HG02970 (cell line): Measurements from ENCODE around the gene OPN4.
"Not testable (repeated sequence)": the region's sequence is repeated elsewhere in the genome, so short reads cannot be mapped to it uniquely, and the experiment has no call there.

ENCODE experiments used
- ATAC-seq: cut with Tn5 transposase; IDR thresholded peaks from one replicate; pipeline ENCODE4 v1.9.1; 2021; ENCODE audit warnings: mild to moderate bottlenecking, moderate library complexity, moderate number of reproducible peaks; ENCODE audit not compliant: unreplicated experiment, low FRiP score

Gene OPN4, protein sequence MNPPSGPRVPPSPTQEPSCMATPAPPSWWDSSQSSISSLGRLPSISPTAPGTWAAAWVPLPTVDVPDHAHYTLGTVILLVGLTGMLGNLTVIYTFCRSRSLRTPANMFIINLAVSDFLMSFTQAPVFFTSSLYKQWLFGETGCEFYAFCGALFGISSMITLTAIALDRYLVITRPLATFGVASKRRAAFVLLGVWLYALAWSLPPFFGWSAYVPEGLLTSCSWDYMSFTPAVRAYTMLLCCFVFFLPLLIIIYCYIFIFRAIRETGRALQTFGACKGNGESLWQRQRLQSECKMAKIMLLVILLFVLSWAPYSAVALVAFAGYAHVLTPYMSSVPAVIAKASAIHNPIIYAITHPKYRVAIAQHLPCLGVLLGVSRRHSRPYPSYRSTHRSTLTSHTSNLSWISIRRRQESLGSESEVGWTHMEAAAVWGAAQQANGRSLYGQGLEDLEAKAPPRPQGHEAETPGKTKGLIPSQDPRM

DNA sequence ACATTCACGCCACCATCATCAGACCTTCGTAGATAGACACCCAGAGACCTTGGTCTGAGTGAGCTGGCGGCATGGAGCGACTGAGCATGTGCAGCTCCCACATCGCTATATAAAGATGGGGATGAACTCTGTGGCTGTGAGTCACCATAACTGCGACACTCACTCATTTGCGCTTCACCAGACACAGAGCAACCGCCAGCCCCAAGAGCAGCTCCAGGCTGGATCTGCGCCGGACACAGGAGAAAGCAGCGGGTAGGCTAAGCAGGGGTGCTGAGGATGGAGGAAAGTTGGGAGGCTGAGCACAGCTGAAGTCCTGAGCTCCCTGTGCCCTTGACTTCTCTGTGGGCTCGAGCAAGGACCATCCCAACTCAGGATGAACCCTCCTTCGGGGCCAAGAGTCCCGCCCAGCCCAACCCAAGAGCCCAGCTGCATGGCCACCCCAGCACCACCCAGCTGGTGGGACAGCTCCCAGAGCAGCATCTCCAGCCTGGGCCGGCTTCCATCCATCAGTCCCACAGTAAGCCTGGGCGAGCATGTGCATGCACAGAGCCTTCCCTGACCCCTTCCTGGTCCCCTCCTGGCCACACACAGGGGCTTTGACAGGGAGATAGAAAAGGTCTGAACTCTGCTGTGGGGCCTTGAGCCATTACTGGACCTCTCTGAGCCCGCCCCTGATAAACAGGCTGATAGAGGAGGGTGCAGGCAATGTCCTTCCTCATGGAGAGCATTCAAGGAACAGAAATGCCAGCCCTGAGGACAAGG, at the start of gene OPN4:
Gene OPN4 (plus strand): TSS at position 137 of the 762 bp plus-strand sequence. CDS start 237 bp downstream, at position 374.
- ATAC-seq = no peak

DNA sequence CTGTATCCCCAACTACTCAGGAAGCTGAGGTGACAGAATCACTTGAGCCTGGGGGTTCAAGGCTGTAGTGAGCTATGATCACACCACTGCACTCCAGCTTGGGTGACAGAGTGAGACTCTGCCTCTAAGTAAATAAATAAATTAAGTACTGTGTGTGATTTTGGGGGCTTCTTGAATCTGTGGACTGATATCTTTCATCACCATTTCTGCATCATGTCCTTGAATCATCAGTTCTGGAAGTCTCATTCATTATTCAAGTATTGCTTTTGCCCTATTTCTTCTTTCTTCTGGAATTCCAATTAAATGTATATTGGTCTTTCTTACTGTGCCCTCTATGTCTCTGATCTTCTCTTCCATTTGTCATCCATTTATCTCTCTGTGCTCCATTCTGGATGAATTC, 46.7 kb upstream of the OPN4 start:
- ATAC-seq = no peak

DNA sequence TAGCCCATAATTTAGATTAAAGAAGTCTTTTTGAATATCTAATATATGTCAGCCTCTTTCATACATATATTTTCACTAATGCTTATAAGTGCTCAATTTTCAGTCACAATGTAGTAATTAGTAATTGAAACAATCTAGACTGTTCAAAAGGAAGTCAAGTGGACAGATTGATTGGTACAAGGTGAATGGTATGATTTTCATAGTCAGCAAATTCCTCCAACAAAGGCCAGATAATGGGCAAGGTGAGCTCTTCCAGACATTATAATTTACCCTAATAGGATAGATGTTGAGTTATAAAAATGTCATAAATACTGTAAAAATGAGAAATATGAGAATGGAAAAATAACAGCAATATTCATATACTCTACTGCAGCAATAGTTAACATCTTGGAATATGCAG, 44.4 kb upstream of the OPN4 start:
- no peak for ATAC-seq

DNA sequence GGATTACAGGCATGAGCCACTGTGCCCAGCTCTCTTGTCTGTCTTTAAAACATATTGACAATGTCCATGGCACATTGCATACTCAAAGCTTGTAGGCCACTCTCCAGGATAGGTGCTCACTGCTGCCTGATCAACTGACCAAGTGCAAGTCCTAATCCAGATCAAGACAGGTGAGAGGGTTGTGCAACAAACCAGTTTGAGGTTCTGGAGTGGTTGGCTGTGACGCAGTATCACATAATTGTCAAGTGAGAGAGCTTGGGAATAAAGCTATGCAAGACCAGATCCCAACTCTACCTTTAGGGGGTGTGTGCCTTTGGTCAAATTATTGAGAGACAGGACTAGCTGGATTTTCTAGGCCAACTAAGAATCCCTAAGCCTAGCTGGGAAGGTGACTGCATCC, 43.0 kb upstream of the OPN4 start:
- ATAC-seq = no peak

DNA sequence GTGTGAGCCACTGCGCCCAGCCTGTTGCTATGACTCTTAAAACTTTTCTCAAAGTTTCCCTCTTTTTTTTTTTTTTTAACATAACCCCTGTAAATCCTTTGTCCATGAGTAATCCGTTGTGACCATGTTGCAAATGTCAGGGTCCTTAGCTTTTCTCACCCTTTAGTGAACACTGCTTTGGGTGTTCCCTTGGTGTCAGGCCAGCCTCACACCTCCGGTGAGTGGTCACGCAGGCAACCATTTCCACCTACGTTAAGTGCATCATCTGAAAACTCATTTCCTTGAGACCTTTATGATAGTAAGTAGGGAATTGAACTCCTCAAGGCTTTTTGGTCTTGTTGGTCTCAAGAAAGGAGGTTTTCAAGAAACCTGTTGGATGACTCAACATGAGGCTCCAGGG, 41.3 kb upstream of the OPN4 start:
- no peak for ATAC-seq

DNA sequence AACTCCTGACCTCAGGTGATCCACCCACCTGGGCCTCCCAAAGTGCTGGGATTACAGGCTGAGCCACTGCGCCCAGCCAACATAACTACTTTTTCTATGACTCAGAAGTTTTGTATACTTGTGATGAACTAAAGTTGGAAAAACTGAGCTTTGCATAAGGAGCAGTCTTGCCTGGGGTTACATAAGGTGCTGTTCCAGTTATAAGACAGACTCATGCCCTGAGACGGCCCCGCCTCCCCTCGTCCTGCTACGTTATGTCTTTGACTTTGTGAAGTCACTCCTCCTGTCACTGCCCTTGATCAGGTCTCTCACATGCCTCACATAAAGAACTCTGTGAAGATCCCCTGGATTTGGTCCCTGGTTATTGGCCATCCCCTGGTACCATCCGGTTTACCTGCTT, 40.4 kb upstream of the OPN4 start:
- no peak for ATAC-seq

DNA sequence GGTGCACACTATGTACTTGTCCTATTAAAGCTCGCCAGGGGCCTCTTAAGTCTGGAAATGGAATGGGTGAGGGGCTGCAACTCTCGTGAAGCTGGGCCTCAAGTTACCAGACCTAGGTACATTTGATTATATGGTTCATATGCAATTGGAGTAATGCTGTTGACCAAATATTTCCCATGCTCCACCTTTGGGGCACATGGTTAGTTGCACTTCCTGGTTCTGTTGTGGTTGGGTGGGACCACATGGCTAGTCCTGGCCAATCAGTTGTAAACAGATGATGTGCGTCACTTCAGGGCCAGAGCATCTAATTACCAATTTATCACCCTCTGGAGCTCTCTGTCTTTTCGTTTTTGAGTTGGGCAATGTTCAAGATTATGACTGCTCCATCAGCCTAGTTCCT, 39.5 kb upstream of the OPN4 start:
- no peak for ATAC-seq

DNA sequence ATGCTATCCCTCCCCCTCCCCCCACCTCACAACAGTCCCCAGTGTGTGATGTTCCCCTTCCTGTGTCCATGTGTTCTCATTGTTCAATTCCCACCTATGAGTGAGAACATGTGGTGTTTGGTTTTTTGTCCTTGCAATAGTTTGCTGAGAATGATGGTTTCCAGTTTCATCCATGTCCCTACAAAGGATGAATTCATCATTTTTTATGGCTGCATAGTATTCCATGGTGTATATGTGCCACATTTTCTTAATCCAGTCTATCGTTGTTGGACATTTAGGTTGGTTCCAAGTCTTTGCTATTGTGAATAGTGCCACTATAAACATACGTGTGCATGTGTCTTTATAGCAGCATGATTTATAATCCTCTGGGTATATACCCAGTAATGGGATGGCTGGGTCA, 37.1 kb upstream of the OPN4 start:
- ATAC-seq = not testable (repeated sequence)

DNA sequence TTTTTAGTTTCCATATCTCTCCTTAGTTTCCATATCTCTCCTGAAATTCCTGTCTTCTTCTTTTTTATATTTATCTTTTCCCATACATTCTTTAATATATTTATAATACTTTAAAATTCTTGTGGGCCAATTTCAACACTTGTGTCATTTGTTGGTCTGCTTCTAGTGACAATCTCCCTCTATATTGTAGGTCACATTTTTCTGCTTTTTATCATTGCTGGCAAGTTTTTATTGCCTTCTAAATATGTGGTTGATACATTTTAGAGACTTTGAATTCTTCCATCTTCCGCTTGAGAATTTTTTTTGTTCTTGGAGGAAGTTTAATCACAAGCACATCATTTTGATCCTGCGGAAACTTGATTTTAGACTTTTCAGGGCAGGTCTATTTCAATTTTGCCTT, 26.0 kb upstream of the OPN4 start:
- no peak for ATAC-seq

DNA sequence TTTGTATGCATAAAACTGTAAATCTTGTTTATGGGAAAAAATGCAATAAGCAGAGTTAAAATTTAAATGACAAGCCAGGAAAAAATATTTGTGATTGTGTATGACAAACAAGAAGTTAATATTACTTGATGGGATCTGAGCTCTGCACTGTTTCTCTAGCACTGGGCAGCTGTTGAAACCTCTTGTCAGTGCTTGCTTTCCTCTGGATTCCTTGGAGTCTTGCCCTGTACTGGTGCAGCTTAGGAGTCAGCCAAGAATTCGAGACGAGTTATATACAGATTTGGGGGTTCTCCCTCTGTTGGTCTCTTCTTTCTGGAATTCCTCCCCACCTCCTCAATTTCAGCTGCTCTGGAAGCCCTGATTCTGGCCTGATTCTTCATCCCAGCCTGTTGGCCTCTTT, 24.3 kb upstream of the OPN4 start:
- no peak for ATAC-seq

DNA sequence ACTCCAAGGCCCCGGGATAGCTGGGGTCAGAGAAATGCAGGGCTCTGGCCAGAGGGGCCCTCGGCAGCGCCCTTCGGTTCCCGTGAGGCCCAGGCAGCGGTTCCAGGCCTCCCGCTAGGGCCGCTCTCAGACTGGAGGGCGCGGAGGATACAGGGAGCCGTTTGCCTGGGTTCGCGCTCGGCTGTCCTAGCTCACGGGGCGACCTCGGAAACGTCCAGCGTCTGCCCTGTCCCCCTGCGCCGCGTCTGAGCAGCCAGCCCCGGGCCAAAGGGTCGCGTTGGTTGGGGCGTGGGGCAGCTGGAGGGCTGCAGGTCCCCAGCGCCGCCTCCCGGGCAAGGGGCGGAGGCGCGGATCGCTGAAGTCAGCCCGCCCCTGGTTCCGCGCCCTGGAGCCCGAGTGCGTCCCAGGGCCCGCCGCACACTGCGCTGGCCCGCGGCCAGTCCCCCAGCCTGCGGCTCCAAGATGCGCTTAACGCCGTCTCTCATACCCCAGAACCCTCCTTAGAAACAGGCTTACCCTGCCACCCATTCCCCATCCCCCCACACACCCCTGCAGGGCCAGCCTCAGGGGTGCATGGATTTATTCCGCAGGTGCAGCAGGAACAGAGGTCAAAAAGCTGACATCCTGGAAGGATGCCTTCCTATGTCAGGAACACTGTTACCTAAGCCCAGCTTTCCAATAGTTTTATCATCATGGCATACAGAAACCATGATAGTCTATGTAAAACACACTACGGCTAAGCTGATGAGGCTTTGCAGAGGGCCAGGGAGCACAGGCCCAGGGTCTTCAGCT, 22.1 kb upstream of the OPN4 start:
- ATAC-seq = no peak

DNA sequence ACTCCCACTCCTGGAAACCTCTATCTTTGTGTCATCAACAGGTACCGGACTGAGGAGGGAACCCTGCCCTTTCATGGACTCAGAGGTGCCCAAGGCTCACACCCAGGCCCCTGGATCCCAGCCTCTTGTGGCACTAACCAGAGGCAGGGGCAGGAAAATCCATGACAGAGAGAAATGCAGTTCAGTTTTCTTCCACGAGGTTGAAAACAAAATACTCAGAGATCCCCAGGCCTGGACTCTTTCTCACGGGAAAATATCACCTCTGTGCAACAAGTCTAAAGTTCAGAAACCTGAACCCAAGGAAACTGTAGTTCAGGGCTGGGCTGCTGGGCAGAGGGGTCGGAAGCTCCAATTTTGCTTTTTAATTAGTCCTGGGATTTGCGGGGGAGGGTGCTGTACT, 21.4 kb upstream of the OPN4 start:
- ATAC-seq = no peak

DNA sequence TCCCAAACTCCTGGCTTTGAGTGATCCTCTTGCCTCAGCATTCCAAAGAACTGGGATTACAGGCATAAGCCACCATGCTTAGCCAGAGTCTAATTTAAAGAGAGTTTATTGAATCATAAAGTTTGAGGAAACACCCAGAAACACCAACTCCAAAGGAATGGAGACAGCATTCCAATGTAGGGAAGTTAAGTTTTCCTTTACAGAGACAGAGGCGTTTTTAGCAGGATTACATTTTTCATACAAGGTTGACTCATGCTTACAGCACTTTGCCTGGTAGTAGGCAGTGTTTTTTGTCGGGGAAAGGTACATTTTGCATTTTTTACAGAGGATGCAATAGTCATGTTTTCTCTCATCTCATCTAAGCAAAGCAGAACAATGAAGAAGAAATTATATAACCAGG, 18.9 kb upstream of the OPN4 start:
- no peak for ATAC-seq

DNA sequence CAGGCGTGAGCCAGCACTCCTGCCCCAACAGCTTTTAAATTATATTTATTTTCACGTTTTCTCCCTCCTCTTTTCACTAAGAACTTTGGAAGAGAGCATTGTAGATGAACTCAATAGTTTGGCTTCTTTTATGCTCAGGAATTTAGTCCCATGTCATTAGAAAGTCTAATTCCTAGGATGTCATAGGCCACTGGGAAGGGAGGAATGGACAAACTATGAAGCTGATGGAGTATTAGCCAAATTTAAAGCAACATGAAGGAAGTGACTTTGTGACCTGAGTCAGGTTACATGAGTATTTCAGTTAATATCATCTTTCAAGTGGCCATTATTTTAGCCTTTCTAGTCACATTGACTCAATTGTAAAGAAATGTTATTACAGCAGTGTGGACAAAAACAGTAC, 18.0 kb upstream of the OPN4 start:
- no peak for ATAC-seq

DNA sequence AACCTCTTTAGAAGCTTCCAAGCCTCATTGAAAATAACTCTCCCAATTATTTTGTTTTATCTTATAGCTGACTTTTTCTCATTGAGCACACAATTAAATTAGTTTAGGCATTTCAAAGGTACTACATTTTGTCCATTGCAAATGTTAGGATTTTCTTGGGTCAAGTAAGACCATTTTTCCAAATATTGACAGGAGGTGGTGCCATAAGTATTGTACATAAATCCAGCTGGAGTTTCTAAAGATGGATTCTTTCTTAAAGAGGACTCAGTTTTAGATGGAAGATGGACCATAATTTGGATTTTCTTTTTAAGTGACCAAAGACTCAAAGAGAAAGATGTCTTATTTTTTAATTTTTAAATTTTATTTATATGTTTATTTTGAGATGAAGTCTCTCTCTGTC, 12.3 kb upstream of the OPN4 start:
- no peak for ATAC-seq

DNA sequence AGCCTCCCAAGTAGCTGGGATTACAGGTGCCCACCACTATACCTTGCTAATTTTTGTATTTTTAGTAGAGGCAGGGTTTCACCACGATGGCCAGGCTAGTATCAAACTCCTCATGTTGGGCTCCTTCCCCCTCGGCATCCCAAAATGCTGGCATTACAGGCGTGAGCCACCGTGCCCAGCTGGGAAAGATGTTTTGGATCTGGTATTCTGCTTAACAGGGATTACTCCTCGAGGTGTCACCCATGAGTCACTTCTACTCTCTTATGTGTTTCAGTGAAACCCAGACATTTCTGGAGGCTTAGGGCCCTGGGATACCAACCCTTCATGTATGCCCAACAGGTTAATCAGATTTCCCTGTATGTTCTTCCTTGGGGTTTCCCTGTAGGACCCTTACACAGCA, 11.8 kb upstream of the OPN4 start:
- ATAC-seq = no peak

DNA sequence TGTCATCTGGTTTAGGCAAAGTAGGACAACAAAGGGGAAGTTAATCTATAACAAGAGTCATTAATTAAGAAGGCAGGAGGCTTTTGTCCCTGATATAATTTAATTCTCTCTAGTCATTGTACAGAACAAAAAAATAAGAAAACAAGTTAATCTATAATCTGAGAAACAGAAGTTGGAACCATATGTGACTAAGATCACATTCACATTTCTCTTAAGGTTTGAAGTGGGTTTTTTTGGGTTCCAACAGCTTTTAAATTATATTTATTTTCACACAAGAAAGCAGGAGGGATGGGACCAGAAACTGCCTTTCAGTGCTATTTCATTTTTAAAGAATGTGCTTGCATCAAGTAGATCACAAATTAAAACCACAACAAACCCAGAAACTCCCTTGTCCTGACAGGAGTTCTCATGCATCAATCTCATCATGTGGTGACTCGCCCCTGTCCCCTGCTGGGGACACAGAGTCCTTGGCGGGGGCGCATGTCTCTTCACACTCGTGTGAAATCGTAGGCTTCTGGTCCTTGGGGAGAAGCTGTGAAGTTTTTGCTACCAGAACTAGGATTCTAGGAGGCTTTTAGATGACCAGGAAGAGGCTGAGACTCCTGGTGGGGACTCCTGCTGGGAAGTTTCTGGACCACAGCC, 10.1 kb upstream of the OPN4 start:
- ATAC-seq = peak; percentile 47

DNA sequence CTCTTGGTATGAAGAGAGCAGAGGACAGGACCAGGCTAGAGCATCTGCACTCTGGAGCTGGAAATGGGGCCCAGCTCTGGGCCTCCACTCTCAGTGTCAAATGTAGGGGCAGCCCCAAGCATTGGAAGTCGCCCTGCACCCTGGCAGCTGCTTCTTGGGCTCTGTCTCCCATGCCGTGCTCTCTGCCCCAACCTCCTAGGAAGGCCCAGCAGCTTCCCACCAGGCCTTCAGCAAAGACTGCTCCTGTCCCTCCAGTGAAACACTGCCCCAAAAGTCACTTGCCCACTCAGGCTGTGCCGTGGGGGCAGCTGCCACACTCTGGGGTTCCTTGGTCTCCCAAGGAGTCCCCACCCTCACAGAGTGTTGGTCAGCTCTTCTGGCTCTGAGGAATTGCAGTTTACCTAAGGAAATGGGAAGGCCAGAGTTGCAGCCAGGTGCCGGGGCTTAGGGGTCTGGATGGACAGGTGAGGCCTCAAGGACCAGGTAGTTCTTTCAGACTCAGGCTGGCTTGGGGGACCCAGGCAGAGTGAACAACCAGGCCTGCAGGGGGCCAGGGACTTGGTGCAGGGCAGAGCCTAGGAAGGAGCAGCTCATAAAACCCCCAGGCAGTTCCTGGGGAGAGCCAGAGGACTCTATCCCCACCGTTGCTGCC, 9.4 kb upstream of the OPN4 start:
- ATAC-seq = peak; percentile 22

DNA sequence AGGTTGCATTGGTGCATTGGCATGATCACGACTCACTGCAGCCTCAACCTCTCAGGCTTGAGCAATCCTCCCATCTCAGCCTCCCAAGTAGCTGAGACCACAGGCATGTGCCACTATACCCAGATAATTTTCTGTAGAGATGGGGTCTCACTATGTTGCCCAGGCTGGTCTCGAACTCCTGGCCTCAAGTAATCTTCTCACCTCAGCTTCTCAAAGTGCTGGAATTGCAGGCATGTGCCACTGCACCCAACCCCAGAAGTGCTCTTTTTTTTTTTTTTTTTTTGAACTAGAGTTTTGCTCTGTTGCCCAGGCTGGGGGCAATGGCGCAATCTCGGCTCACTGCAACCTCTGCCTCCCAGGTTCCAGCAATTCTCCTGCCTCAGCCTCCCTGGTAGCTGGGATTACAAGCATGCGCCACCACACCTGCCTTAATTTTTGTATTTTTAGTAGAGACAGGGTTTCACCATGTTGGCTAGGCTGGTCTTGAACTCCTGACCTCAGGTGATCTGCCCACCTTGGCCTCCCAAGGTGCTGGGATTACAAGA, 8.7 kb upstream of the OPN4 start:
- not testable (repeated sequence) for ATAC-seq

DNA sequence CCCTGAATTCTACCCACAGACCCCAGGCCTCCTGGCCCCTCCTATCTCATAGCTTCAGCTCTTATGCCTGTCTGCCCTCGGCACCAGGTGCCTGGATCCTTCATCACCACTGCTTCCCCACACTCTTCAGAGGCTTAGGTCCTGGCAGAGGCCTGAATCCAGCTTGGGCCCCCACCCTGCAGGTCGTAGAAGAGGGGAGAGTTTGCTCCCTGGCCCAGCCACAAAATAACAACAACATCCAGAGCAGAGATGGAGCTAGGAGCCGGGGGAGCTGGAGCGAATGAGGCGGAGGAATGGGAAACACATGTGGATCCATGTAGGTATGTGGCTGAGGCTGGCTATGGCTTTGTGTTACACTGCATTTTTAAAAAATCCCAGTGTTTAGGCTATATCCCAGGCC, 7.8 kb upstream of the OPN4 start:
- ATAC-seq = no peak
